Chondrocyte (in vitro differentiated cells): ENCODE data around the gene CRYBB1. TPM values are rescaled to one million over a fixed set of nuclear protein-coding genes. Genes with fewer than 3 reads are reported as not detected.

Source experiments
- DNase-seq: peaks from one replicate; pipeline ENCODE4 v3.0.0; 2021; ENCODE audit warnings: mixed read lengths, low spot score
- H3K27ac Mint-ChIP-seq: one replicate; pipeline ENCODE4 v1.8.0; 2021; ENCODE audit warnings: mild to moderate bottlenecking, moderate library complexity, mixed read lengths; ENCODE audit not compliant: unreplicated experiment
- H3K27me3 Mint-ChIP-seq: 2 replicates; pipeline ENCODE4 v1.8.0; 2021; ENCODE audit warnings: low read depth, mixed read lengths
- H3K36me3 Mint-ChIP-seq: 2 replicates; pipeline ENCODE4 v1.8.0; 2021; ENCODE audit warnings: low read depth, mixed read lengths
- H3K4me1 Mint-ChIP-seq: 2 replicates; pipeline ENCODE4 v1.8.0; 2021; ENCODE audit warnings: low read depth, mild to moderate bottlenecking, mixed read lengths
- H3K4me3 Mint-ChIP-seq: one replicate; pipeline ENCODE4 v1.8.0; 2021; ENCODE audit warnings: mild to moderate bottlenecking, moderate library complexity, mixed read lengths; ENCODE audit not compliant: unreplicated experiment
- H3K9me3 Mint-ChIP-seq: 2 replicates; pipeline ENCODE4 v1.8.0; 2021; ENCODE audit warnings: low read depth, mixed read lengths
- total RNA-seq: library from RNA; stranded (reverse); gene quantifications from 3 replicates; pipeline ENCODE4 v1.2.1, GENCODE V29; 2021
- TF ChIP-seq, protein P1 (sequence below): fragments of 200-600 bp; sonication (generic); IDR thresholded peaks from 2 replicates; pipeline ENCODE4 v1.5.0; 2021; ENCODE audit warnings: antibody characterized with exemption, mild to moderate bottlenecking, moderate library complexity

Gene CRYBB1
- total RNA-seq, 1 donor from 2014 or later = not detected

DNA sequence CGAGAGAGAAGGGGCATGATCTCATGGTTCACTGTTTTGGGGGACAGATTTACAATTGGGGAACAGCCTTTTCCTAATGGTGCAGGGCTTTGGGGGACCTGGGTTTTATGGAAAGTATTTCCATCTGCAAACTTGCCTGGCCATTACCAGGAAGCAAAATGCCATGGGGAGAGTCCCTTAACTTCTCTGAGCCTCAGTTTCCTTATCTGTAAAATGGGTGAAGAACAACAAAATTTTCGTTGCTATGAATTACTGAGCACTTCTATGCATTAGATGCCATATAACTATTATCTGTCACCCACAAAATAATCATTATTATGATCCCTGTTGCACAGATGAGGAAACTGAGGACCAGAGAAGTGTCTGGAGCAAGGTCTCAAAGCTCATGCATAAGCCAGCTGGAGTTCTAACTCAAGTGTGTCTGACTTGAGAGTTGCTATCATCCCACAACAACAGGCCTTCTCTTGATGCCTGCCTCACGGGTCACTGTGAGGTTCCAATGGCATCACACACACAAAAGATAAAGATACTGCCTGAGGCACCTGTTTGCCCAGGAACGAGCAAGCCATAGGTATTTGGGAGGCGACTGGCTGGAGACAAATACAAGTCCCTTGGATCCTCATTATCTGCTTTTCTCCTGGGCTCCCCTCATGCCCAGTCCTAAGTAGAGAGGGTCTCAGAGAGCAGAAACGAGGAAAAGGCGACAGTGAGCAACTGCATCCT is 43.7 kb downstream of the CRYBB1 start:
- DNase-seq = no peak
- no peak overlapping the region for H3K27ac Mint-ChIP-seq
- TF ChIP-seq, protein P1, sequence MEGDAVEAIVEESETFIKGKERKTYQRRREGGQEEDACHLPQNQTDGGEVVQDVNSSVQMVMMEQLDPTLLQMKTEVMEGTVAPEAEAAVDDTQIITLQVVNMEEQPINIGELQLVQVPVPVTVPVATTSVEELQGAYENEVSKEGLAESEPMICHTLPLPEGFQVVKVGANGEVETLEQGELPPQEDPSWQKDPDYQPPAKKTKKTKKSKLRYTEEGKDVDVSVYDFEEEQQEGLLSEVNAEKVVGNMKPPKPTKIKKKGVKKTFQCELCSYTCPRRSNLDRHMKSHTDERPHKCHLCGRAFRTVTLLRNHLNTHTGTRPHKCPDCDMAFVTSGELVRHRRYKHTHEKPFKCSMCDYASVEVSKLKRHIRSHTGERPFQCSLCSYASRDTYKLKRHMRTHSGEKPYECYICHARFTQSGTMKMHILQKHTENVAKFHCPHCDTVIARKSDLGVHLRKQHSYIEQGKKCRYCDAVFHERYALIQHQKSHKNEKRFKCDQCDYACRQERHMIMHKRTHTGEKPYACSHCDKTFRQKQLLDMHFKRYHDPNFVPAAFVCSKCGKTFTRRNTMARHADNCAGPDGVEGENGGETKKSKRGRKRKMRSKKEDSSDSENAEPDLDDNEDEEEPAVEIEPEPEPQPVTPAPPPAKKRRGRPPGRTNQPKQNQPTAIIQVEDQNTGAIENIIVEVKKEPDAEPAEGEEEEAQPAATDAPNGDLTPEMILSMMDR = no peak
- no peaks in the 10 kb centered on the region for H3K27me3 Mint-ChIP-seq
- no peak overlapping the region for H3K4me3 Mint-ChIP-seq
- H3K36me3 Mint-ChIP-seq = peaks cover 8% of the 10 kb centered on the region
- peaks cover 40% of the 10 kb centered on the region for H3K4me1 Mint-ChIP-seq
- no peaks in the 10 kb centered on the region for H3K9me3 Mint-ChIP-seq

DNA sequence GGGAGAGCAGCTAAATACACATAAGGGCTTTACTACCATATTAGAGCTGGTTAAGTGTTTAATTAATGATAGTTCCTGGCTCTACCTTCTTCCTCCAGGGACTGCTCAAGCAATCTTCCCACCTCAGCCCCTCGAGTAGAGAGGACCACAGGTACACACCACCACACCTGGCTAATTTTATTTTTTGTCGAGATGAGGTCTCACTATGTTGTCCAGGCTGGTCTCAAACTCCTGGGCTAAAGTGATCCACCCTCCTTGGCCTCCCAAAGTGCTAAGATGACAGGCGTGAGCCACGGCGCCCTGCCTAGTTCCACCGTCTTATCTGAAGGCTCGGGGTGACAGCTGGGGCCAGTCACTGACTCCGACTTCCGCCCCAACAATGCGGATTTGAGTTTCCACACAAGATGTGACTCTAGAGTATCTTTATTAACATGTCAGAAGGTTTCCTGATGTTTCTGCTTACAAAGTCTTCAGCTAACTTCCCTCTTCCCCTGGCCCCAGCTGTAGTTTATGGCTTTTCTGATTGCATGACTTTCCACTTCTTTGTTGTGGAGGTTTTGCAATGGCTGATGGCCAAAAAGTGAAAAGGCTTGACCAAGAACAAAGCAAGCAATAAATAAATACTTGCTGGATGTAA is 44.7 kb downstream of the CRYBB1 start:
- DNase-seq = no peak
- TF ChIP-seq, protein P1 = no peak
- H3K4me3 Mint-ChIP-seq = no peak overlapping the region
- peaks cover 8% of the 10 kb centered on the region for H3K36me3 Mint-ChIP-seq
- no peaks in the 10 kb centered on the region for H3K27me3 Mint-ChIP-seq
- H3K9me3 Mint-ChIP-seq = no peaks in the 10 kb centered on the region
- H3K4me1 Mint-ChIP-seq = peaks cover 44% of the 10 kb centered on the region
- no peak overlapping the region for H3K27ac Mint-ChIP-seq

DNA sequence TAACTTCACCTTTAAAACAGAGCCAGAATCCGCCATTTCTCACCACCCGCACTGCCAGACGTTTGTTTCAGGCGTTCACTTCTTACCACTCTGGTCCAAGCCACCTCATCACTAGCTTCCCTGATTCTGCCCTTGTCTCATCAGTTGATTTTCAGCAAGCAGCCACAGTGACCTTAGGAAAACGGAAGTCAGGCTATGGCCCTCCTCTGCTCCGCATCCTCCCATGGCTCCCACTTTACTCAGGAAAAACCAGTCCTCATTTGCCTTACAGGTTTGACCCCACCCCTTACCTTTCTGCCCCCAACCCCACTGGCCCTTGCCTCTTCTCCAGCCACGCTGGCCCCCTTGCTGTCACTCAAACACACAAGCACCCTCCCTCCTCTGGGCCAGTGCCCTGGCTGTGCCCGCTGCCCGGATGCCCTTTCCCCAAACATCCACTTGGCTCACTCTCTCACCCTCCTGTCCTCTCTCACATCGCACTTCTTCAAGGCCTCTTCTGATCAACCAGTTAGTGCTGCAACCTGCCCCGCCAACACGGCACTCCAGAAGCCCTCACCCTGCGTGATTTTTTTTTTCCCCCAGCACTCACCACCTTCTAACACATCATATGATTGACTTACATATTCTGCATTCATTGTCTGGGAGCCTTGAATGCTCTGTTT is 46.8 kb downstream of the CRYBB1 start:
- H3K27me3 Mint-ChIP-seq = no peaks in the 10 kb centered on the region
- H3K9me3 Mint-ChIP-seq = no peaks in the 10 kb centered on the region
- peak overlapping the region; percentile 72 for H3K27ac Mint-ChIP-seq
- DNase-seq = no peak
- H3K4me3 Mint-ChIP-seq = no peak overlapping the region
- peaks cover 7% of the 10 kb centered on the region for H3K36me3 Mint-ChIP-seq
- TF ChIP-seq, protein P1 = no peak
- peaks cover 42% of the 10 kb centered on the region for H3K4me1 Mint-ChIP-seq

DNA sequence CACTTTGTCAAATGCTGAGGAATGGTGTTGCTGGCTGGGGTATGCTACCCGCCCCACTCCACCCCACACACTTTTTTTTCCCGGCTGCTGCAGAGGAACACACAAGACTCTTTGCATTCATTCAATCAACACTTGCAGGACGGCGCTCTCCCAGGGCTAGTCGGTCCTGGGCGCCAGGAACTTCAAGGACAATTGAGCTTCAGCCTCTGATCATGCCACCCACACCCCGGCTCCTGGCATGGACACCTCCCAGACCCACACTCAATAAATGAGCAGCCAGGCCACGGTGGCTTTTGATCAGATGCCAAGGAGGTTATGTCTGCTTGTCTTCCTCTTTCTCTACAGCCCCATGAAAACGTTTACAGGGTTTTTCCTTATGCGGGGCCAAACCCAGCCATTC is 47.7 kb downstream of the CRYBB1 start:
- peaks cover 37% of the 10 kb centered on the region for H3K4me1 Mint-ChIP-seq
- TF ChIP-seq, protein P1 = no peak
- H3K27ac Mint-ChIP-seq = peak overlapping the region; percentile 63
- peaks cover 4% of the 10 kb centered on the region for H3K36me3 Mint-ChIP-seq
- DNase-seq = no peak
- no peaks in the 10 kb centered on the region for H3K9me3 Mint-ChIP-seq
- no peak overlapping the region for H3K4me3 Mint-ChIP-seq
- H3K27me3 Mint-ChIP-seq = no peaks in the 10 kb centered on the region

DNA sequence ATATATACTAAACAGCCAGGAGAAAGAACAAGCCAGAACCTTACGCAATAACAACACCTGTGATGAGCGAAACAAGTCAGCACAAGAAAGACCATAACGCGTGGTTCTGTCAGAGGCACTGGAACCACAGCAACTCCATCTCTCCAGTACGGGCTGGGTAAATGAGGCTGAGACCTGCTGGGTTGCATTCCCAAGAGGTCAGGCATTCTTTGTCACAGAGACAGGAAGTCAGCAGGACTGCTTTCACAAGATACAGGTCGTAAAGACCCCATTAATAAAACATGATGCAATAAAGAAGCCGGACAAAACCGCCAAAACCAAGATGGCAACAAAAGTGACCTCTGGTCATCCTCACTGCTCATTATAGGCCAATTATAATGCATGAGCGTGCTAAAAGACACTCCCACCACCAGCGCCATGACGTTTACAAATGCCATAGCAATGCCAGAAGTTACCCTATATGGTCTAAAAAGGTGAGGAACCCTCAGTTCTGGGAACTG is 49.6 kb downstream of the CRYBB1 start:
- no peaks in the 10 kb centered on the region for H3K27me3 Mint-ChIP-seq
- peaks cover 9% of the 10 kb centered on the region for H3K36me3 Mint-ChIP-seq
- H3K9me3 Mint-ChIP-seq = no peaks in the 10 kb centered on the region
- peaks cover 34% of the 10 kb centered on the region for H3K4me1 Mint-ChIP-seq
- DNase-seq = no peak
- TF ChIP-seq, protein P1 = no peak
- no peak overlapping the region for H3K4me3 Mint-ChIP-seq
- no peak overlapping the region for H3K27ac Mint-ChIP-seq
